A549 (cell line): ENCODE measurements around the gene CCDC120. TPM values are rescaled to one million over a fixed set of nuclear protein-coding genes. Genes with fewer than 3 reads are reported as not detected.

Experiments used
- ATAC-seq, 2 experiments: fragments of 200-7000 bp in 1 of 2; fragments of >200 bp in 1 of 2; cut with Nextera tagmentation in 1 of 2; cut with Tn5 transposase in 1 of 2; 3 replicates each; pipeline versions ENCODE4 v1.8.0 to v1.9.1; 2018 to 2020; ENCODE audit warnings: mild to moderate bottlenecking in 1 of 2, moderate library complexity in 1 of 2
- CTCF ChIA-PET: fragments of 300-600 bp; sonication (Branson Sonifier 250); formaldehyde crosslinking; extraction: SDS; loops from one replicate; lab custom pipeline; 2021; ENCODE audit warnings: antibody characterized with exemption, inconsistent platforms; lab: Yijun Ruan, JAX
- POLR2A ChIA-PET: fragments of 350-600 bp; formaldehyde crosslinking; extraction: SDS; loops from one replicate; lab custom pipeline; 2021; ENCODE audit warnings: antibody characterized with exemption, inconsistent platforms; lab: Yijun Ruan, JAX
- DNase-seq, 2 experiments: peaks; one replicate each; pipeline versions ENCODE4 v3.0.0 to v3.0.0-alpha.2; 2011 to 2016; ENCODE audit warnings: low read depth in 1 of 2, low spot score in 1 of 2
- FAIRE-seq: peaks from 2 replicates; lab custom pipeline; 2011; peaks lifted over from hg19 to GRCh38; lab: Jason Lieb, UNC
- H3K27ac ChIP-seq, 2 experiments: fragments of >200 bp; sonication (Bioruptor Twin); formaldehyde crosslinking; 3 replicates each; pipeline ENCODE4 v1.5.1; 2016 to 2017
- H3K4me1 ChIP-seq: fragments of >200 bp; sonication (Bioruptor Twin); formaldehyde crosslinking; 3 replicates; pipeline ENCODE4 v1.6.1; 2016
- H3K4me2 ChIP-seq: fragments of >200 bp; sonication (Bioruptor Twin); formaldehyde crosslinking; 3 replicates; pipeline ENCODE4 v1.6.1; 2016
- H3K4me3 ChIP-seq: fragments of >200 bp; sonication (Bioruptor Twin); formaldehyde crosslinking; 3 replicates; pipeline ENCODE4 v1.5.1; 2016
- H3K9me3 ChIP-seq: fragments of >200 bp; sonication (Bioruptor Twin); formaldehyde crosslinking; 3 replicates; pipeline ENCODE4 v1.6.1; 2016
- ATOH8 ChIP-seq: fragments of 250-450 bp; sonication (Bioruptor Pico); IDR thresholded peaks from 2 replicates; pipeline ENCODE4 v1.5.0; 2020; ENCODE audit warnings: low read depth, mild to moderate bottlenecking, moderate library complexity
- CBX2 ChIP-seq: fragments of 200-600 bp; sonication (generic); IDR thresholded peaks from 2 replicates; pipeline ENCODE4 v1.6.1; 2016; ENCODE audit warnings: low read depth, mild to moderate bottlenecking, borderline replicate concordance
- CBX8 ChIP-seq: fragments of 200-600 bp; sonication (generic); IDR thresholded peaks from 2 replicates; pipeline ENCODE4 v1.6.1; 2016
- CHD4 ChIP-seq: fragments of 200-600 bp; sonication (generic); IDR thresholded peaks from 2 replicates; pipeline ENCODE4 v1.6.1; 2016; ENCODE audit warnings: antibody characterized with exemption, mild to moderate bottlenecking, borderline replicate concordance
- FOSL2 ChIP-seq, 2 experiments: fragments of 450-650 bp in 1 of 2; fragments of >200 bp in 1 of 2; sonication (Bioruptor Twin) in 1 of 2; formaldehyde crosslinking; IDR thresholded peaks; 2 replicates each; pipeline versions ENCODE4 v1.5.0 to v1.6.1; 2016 to 2020; ENCODE audit warnings: mild to moderate bottlenecking in 1 of 2, moderate library complexity in 1 of 2
- HDAC2 ChIP-seq: fragments of 200-600 bp; sonication (generic); IDR thresholded peaks from 2 replicates; pipeline ENCODE4 v1.6.1; 2016
- HOXB5 ChIP-seq: fragments of 250-450 bp; sonication (Bioruptor Pico); IDR thresholded peaks from 2 replicates; pipeline ENCODE4 v1.5.0; 2020; ENCODE audit warnings: mild to moderate bottlenecking, moderate library complexity
- KDM5A ChIP-seq: fragments of 200-600 bp; sonication (generic); IDR thresholded peaks from 2 replicates; pipeline ENCODE4 v1.6.1; 2016; ENCODE audit warnings: antibody characterized with exemption, mild to moderate bottlenecking
- MAFK ChIP-seq: fragments of 450-650 bp; IDR thresholded peaks from 2 replicates; pipeline ENCODE4 v1.6.1; 2014; ENCODE audit not compliant: partially characterized antibody
- NR3C1 ChIP-seq: fragments of >200 bp; sonication (Bioruptor Twin); formaldehyde crosslinking; IDR thresholded peaks from 3 replicates; pipeline ENCODE4 v1.6.1; 2017
- PBX3 ChIP-seq: IDR thresholded peaks from 2 replicates; pipeline ENCODE4 v1.6.1; 2012
- RAD21 ChIP-seq, 2 experiments: fragments of >200 bp in 1 of 2; sonication (Bioruptor Twin) in 1 of 2; formaldehyde crosslinking in 1 of 2; IDR thresholded peaks in 1 of 2; conservative IDR thresholded peaks in 1 of 2; 2 replicates in 1 of 2; 3 replicates in 1 of 2; pipeline ENCODE4 v1.6.1; 2012 to 2018; ENCODE audit warnings: inconsistent platforms in 1 of 2
- RARB ChIP-seq: fragments of 250-450 bp; sonication (Bioruptor Pico); IDR thresholded peaks from 2 replicates; pipeline ENCODE4 v1.8.0; 2021; ENCODE audit warnings: mild to moderate bottlenecking, moderate library complexity
- RFX5 ChIP-seq: fragments of 450-650 bp; IDR thresholded peaks from 2 replicates; pipeline ENCODE4 v1.7.1; 2014; ENCODE audit warnings: antibody characterized with exemption, mild to moderate bottlenecking, moderate library complexity
- SMC3 ChIP-seq: fragments of >200 bp; sonication (Bioruptor Twin); formaldehyde crosslinking; IDR thresholded peaks from 3 replicates; pipeline ENCODE4 v1.6.1; 2018; ENCODE audit warnings: inconsistent platforms
- USF2 ChIP-seq: fragments of 450-650 bp; IDR thresholded peaks from 2 replicates; pipeline ENCODE4 v1.6.1; 2014; ENCODE audit warnings: antibody characterized with exemption
- ZFP36 ChIP-seq: fragments of 450-650 bp; IDR thresholded peaks from 2 replicates; pipeline ENCODE4 v1.6.1; 2014; ENCODE audit warnings: borderline replicate concordance; ENCODE audit not compliant: partially characterized antibody
- ZSCAN20 ChIP-seq: fragments of 250-450 bp; sonication (Bioruptor Pico); IDR thresholded peaks from 2 replicates; pipeline ENCODE4 v1.8.0; 2022; ENCODE audit warnings: mild to moderate bottlenecking, moderate library complexity
- WGBS: methylation state at CpG from one replicate; pipeline ENCODE4 v1.1.6; 2017; ENCODE audit errors: missing lambda C conversion rate; 5-methylcytosine and 5-hydroxymethylcytosine counted together
- polyA plus RNA-seq, 4 experiments: library from polyadenylated mRNA; depleted of rRNA in 3 of 4; stranded (reverse); fragments of >200 nt; fragmentation: RNase III in 1 of 4; extraction: RNeasy Plus Mini Kit Qiagen cat#74134 plus additional on column Dnase treatment in 1 of 4; gene quantifications; 2 replicates in 3 of 4; 3 replicates in 1 of 4; pipeline ENCODE4 v1.2.3, GENCODE V29; 2011 to 2017
- TF ChIP-seq, protein P1 (sequence below): fragments of 250-450 bp; sonication (Bioruptor Pico); IDR thresholded peaks from 2 replicates; pipeline ENCODE4 v1.5.0; 2021; ENCODE audit warnings: mild to moderate bottlenecking, moderate library complexity, borderline replicate concordance
- TF ChIP-seq, protein P2 (sequence below): fragments of 200-600 bp; sonication (generic); IDR thresholded peaks from 2 replicates; pipeline ENCODE4 v1.6.1; 2016; ENCODE audit warnings: antibody characterized with exemption, mild to moderate bottlenecking, moderate library complexity

Gene CCDC120
- polyA plus RNA-seq, 2 of the 4 experiments (the other 2 are of a cell fraction): 1.6 to 4.1 TPM

- TF ChIP-seq RFX5 (no peak), ATOH8 (CRISPR knock-in tag) (no peak), ZFP36 (no peak), RAD21 (conservative IDR thresholded peaks at IDR 0.05 in 1 of 2, IDR thresholded peaks at IDR 0.05 in 1 of 2) (no peak), FOSL2 (IDR thresholded peaks at IDR 0.05) (no peak), FOSL2 (CRISPR knock-in tag; IDR thresholded peaks at IDR 0.05) (no peak), CBX8 (no peak), HDAC2 (no peak)
- TF ChIP-seq, protein P1, sequence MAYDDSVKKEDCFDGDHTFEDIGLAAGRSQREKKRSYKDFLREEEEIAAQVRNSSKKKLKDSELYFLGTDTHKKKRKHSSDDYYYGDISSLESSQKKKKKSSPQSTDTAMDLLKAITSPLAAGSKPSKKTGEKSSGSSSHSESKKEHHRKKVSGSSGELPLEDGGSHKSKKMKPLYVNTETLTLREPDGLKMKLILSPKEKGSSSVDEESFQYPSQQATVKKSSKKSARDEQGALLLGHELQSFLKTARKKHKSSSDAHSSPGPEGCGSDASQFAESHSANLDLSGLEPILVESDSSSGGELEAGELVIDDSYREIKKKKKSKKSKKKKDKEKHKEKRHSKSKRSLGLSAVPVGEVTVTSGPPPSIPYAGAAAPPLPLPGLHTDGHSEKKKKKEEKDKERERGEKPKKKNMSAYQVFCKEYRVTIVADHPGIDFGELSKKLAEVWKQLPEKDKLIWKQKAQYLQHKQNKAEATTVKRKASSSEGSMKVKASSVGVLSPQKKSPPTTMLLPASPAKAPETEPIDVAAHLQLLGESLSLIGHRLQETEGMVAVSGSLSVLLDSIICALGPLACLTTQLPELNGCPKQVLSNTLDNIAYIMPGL (CRISPR knock-in tag): no peak
Measured at GRCh38 chrX:49111791-49112190, 53.0 kb downstream of the CCDC120 start (continued).

DNA sequence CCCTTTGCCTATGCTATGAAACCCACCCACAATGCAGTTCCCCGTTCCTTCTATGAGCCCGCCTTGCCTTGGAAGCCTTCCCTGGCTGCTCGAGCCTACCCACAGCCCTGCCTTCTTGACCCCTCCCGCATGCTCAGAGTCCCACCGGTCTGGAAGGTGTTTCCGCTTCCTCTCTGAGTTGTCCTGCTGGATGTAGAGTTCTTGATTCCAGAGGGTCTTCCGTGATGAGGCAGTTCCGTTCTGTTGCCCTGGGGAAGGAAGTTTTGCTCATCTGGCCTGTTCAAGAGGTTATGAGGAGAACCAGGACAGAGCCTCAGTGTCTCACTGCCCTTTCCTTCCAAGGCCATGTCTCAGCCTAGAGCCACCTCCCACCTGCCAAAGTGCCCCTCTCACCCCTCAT is 57.3 kb downstream of the CCDC120 start:
- POLR2A ChIA-PET: no interaction called here
- FAIRE-seq (no peak), ATAC-seq (no peak), DNase-seq (no peak)
- Histone ChIP-seq H3K4me3 (no peak overlapping the region), H3K9me3 (no peaks in the 10 kb centered on the region), H3K4me2 (no peak overlapping the region), H3K4me1 (no peaks in the 10 kb centered on the region), H3K27ac (no peak overlapping the region)
- CTCF ChIA-PET: no interaction called here
- 93% methylated on average over 8 of the region's 8 CpGs for WGBS
- TF ChIP-seq HOXB5 (no peak), KDM5A (no peak), SMC3 (no peak), USF2 (no peak), CHD4 (no peak), HDAC2 (no peak), ZSCAN20 (no peak), NR3C1 (no peak), PBX3 (no peak), RARB (CRISPR knock-in tag) (no peak), MAFK (no peak), CBX2 (no peak)
- TF ChIP-seq, protein P2, sequence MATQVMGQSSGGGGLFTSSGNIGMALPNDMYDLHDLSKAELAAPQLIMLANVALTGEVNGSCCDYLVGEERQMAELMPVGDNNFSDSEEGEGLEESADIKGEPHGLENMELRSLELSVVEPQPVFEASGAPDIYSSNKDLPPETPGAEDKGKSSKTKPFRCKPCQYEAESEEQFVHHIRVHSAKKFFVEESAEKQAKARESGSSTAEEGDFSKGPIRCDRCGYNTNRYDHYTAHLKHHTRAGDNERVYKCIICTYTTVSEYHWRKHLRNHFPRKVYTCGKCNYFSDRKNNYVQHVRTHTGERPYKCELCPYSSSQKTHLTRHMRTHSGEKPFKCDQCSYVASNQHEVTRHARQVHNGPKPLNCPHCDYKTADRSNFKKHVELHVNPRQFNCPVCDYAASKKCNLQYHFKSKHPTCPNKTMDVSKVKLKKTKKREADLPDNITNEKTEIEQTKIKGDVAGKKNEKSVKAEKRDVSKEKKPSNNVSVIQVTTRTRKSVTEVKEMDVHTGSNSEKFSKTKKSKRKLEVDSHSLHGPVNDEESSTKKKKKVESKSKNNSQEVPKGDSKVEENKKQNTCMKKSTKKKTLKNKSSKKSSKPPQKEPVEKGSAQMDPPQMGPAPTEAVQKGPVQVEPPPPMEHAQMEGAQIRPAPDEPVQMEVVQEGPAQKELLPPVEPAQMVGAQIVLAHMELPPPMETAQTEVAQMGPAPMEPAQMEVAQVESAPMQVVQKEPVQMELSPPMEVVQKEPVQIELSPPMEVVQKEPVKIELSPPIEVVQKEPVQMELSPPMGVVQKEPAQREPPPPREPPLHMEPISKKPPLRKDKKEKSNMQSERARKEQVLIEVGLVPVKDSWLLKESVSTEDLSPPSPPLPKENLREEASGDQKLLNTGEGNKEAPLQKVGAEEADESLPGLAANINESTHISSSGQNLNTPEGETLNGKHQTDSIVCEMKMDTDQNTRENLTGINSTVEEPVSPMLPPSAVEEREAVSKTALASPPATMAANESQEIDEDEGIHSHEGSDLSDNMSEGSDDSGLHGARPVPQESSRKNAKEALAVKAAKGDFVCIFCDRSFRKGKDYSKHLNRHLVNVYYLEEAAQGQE: no peak
